ENCODE results near the gene VOPP1. TPM values are rescaled to one million over a fixed set of nuclear protein-coding genes. Genes with fewer than 3 reads are reported as not detected.

VOPP1 gene
- total and polyA plus RNA-seq, 2 experiments from 2014 or later = 27.5 to 86.5 TPM

DNA sequence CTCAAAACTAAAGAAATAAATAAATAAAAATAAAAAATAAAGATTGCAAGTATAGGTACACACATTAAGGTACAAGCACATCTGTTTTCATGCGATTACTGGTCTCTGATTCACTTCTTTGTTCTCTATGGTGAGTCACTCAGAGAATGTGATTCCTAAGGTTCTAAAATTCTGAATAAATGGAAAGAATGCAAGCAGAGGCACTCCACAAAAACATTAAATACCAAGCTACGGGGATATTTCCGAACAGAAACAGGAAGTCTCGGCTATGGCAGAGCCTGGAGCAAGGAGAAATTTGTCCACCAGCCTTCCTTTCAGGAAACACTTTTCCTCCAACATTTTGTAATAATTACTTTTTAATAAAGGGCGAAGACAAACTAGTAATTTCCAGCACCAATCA is 1.4 kb downstream of the VOPP1 start:
- Histone ChIP-seq H4K20me1 (ENCODE audit: insufficient read depth) (no peaks in the 10 kb centered on the region; the same call in 1 of the 2 replicates), H3K27ac (peak overlapping the region; percentile 87), H3K9me2 (ENCODE audit: insufficient read depth) (no peaks in the 10 kb centered on the region), H2AFZ (peak overlapping the region; percentile 87), H3K4me3 (peak overlapping the region; percentile 85), H3K9me3 (ENCODE audit: low read depth) (no peaks in the 10 kb centered on the region), H3K36me3 (ENCODE audit: low read depth) (no peaks in the 10 kb centered on the region), H3F3A (ENCODE audit: insufficient read depth) (peaks cover 32% of the 10 kb centered on the region), H3K4me1 (ENCODE audit: insufficient read depth) (peaks cover 46% of the 10 kb centered on the region), H3K4me2 (ENCODE audit: unreplicated experiment) (peak overlapping the region; percentile 88), H3K27me3 (replicated peaks; ENCODE audit: insufficient read depth) (no peaks in the 10 kb centered on the region), H3K79me2 (ENCODE audit: insufficient read depth) (peaks cover 48% of the 10 kb centered on the region), H3K9ac (peak overlapping the region; percentile 83)
- in situ Hi-C loops (cut with MboI) = no loop called here
- WGBS, 2 experiments (ENCODE audit: low coverage in 1 of 2, low lambda C conversion rate in 2 of 2, missing lambda C conversion rate in 2 of 2) = 1% methylated on average over 5 of the region's 5 CpGs
- TF ChIP-seq EZH2 (IDR thresholded peaks at IDR 0.05; ENCODE audit: insufficient read depth, poor library complexity, severe bottlenecking) (no peak), EZH2phosphoT487 (IDR thresholded peaks at IDR 0.05; ENCODE audit: insufficient read depth, low read depth) (no peak)
- peak; percentile 90 for DNase-seq

DNA sequence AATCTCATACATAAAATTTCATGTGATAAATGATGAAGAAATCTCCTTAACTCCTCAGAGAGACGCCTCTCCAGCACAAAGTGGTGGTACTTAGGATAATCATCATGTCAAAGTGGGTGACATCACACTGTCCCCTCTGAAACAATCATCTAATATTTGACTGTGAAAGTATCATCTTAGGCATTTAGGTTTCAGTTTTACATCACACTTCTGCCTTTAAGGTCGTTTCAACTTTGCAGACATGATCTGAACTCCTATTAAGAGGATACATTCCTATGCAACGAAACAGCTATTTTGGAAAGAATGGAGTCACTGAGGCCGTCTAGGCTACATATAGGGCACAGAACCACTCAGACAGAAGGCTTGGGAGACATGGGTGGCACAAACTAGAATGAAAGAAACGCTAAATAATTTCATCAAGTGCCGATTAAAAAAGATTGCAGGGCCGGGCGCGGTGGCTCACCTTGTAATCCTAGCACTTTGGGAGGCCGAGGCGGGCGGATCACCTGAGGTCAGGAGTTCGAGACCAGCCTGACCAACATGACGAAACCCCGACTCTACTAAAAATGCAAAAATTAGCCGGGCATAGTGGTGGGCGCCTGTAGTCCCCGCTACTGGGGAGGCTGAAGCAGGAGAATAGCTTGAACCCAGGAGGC is 2.0 kb downstream of the VOPP1 start:
- no peaks in the 10 kb centered on the region for H3K27me3 ChIP-seq (replicated peaks; ENCODE audit: insufficient read depth)
- H3K27ac ChIP-seq = peak overlapping the region; percentile 87
- in situ Hi-C loops (cut with MboI) = no loop called here
- H3K4me2 ChIP-seq (ENCODE audit: unreplicated experiment) = peak overlapping the region; percentile 88
- peaks cover 52% of the 10 kb centered on the region for H3K4me1 ChIP-seq (ENCODE audit: insufficient read depth)
- DNase-seq = peak; percentile 68
- H3F3A ChIP-seq (ENCODE audit: insufficient read depth) = peaks cover 32% of the 10 kb centered on the region
- H3K9me3 ChIP-seq (ENCODE audit: low read depth) = no peaks in the 10 kb centered on the region
- H3K4me3 ChIP-seq = peak overlapping the region; percentile 85
- no peak for TF ChIP-seq EZH2 (IDR thresholded peaks at IDR 0.05; ENCODE audit: insufficient read depth, poor library complexity, severe bottlenecking)
- TF ChIP-seq EZH2phosphoT487 (IDR thresholded peaks at IDR 0.05; ENCODE audit: insufficient read depth, low read depth) = no peak
- peaks cover 54% of the 10 kb centered on the region for H3K79me2 ChIP-seq (ENCODE audit: insufficient read depth)
- WGBS, 2 experiments (ENCODE audit: low coverage in 1 of 2, low lambda C conversion rate in 2 of 2, missing lambda C conversion rate in 2 of 2) = 81 to 84% methylated on average over 18 of the region's 18 CpGs
- no peaks in the 10 kb centered on the region for H3K36me3 ChIP-seq (ENCODE audit: low read depth)
- H4K20me1 ChIP-seq (ENCODE audit: insufficient read depth) = no peaks in the 10 kb centered on the region; the same call in 1 of the 2 replicates
- H3K9ac ChIP-seq = no peak overlapping the region
- no peak overlapping the region for H2AFZ ChIP-seq
- H3K9me2 ChIP-seq (ENCODE audit: insufficient read depth) = no peaks in the 10 kb centered on the region

DNA sequence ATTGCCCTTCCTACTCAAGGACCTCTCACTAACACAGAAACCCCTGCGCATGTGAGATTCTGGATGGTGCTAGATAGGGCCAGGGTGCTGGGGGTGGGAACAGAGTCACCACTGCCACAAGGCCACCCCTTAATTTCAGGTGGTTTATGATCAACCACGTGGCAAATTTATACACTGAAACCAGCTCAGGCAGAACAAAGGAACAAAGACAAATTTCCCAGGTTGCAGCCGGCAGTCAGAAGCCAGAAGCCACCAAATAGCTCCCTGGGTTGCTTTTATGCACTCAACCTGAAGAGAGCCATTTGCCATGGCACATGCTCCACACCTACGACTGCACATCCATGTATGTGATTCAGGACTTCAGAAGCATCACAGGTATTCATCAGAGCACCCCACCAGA is 2.5 kb downstream of the VOPP1 start:
- DNase-seq = no peak
- H3K36me3 ChIP-seq (ENCODE audit: low read depth) = no peaks in the 10 kb centered on the region
- H2AFZ ChIP-seq = no peak overlapping the region
- TF ChIP-seq EZH2phosphoT487 (IDR thresholded peaks at IDR 0.05; ENCODE audit: insufficient read depth, low read depth) (no peak), EZH2 (IDR thresholded peaks at IDR 0.05; ENCODE audit: insufficient read depth, poor library complexity, severe bottlenecking) (no peak)
- no peak overlapping the region for H3K9ac ChIP-seq
- H3K79me2 ChIP-seq (ENCODE audit: insufficient read depth) = peaks cover 59% of the 10 kb centered on the region
- H3F3A ChIP-seq (ENCODE audit: insufficient read depth) = peaks cover 30% of the 10 kb centered on the region
- H3K4me3 ChIP-seq = peak overlapping the region; percentile 85; the same call in 1 of the 2 replicates
- no peaks in the 10 kb centered on the region for H3K9me3 ChIP-seq (ENCODE audit: low read depth)
- peaks cover 55% of the 10 kb centered on the region for H3K4me1 ChIP-seq (ENCODE audit: insufficient read depth)
- no peaks in the 10 kb centered on the region for H3K9me2 ChIP-seq (ENCODE audit: insufficient read depth)
- H4K20me1 ChIP-seq (ENCODE audit: insufficient read depth) = no peaks in the 10 kb centered on the region; the same call in 1 of the 2 replicates
- in situ Hi-C loops (cut with MboI) = no loop called here
- H3K27ac ChIP-seq = peak overlapping the region; percentile 87
- H3K4me2 ChIP-seq (ENCODE audit: unreplicated experiment) = peak overlapping the region; percentile 88
- H3K27me3 ChIP-seq (replicated peaks; ENCODE audit: insufficient read depth) = no peaks in the 10 kb centered on the region
- WGBS, 2 experiments (ENCODE audit: low coverage in 1 of 2, low lambda C conversion rate in 2 of 2, missing lambda C conversion rate in 2 of 2) = 77 to 83% methylated on average over 4 of the region's 4 CpGs

DNA sequence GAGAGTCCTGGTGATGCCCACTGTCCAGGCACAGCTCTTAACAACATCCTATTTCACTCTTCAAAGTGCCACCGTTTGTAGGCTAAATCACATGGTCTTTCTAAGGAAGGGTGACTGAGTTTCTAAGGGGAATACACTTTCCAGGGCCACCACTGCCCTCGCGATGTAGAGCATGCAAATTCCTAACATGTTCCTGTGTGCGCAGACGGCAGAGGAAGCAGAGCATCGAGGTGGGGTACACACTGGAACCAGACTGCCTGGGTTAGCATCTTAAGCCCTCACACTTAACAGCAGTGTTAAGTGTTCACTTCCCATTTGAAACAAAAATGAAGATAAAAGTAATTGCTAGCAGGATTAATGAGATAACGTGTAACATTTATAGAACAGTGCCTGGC is 3.0 kb downstream of the VOPP1 start:
- Histone ChIP-seq H3K9ac (no peak overlapping the region), H2AFZ (no peak overlapping the region), H3K36me3 (ENCODE audit: low read depth) (no peaks in the 10 kb centered on the region), H3K4me1 (ENCODE audit: insufficient read depth) (peaks cover 52% of the 10 kb centered on the region), H3F3A (ENCODE audit: insufficient read depth) (peaks cover 25% of the 10 kb centered on the region), H4K20me1 (ENCODE audit: insufficient read depth) (no peaks in the 10 kb centered on the region; the same call in 1 of the 2 replicates), H3K79me2 (ENCODE audit: insufficient read depth) (peaks cover 65% of the 10 kb centered on the region), H3K27me3 (replicated peaks; ENCODE audit: insufficient read depth) (no peaks in the 10 kb centered on the region), H3K9me3 (ENCODE audit: low read depth) (no peaks in the 10 kb centered on the region), H3K4me3 (no peak overlapping the region), H3K27ac (no peak overlapping the region), H3K4me2 (ENCODE audit: unreplicated experiment) (no peak overlapping the region), H3K9me2 (ENCODE audit: insufficient read depth) (no peaks in the 10 kb centered on the region)
- DNase-seq = no peak
- in situ Hi-C loops (cut with MboI) = no loop called here
- TF ChIP-seq EZH2 (IDR thresholded peaks at IDR 0.05; ENCODE audit: insufficient read depth, poor library complexity, severe bottlenecking) (no peak), EZH2phosphoT487 (IDR thresholded peaks at IDR 0.05; ENCODE audit: insufficient read depth, low read depth) (no peak)
- WGBS, 2 experiments (ENCODE audit: low coverage in 1 of 2, low lambda C conversion rate in 2 of 2, missing lambda C conversion rate in 2 of 2) = 85 to 86% methylated on average over 7 of the region's 7 CpGs

Data from GM23248 (cell line).